SK-N-SH treated with all-trans-retinoic acid at 6 μM for 48 hours (cell line): ENCODE measurements around the gene DIP2A.

Experiments used
- ATAC-seq: fragments of 200-7000 bp; cut with Tn5 transposase; 3 replicates; pipeline ENCODE4 v1.9.1; 2020; ENCODE audit warnings: mild to moderate bottlenecking, moderate library complexity
- TCF4 ChIP-seq: fragments of 250-450 bp; sonication (Bioruptor Pico); IDR thresholded peaks from 2 replicates; pipeline ENCODE4 v1.8.0; 2021; ENCODE audit warnings: mild to moderate bottlenecking, moderate library complexity, borderline replicate concordance
- ZFP3 ChIP-seq: fragments of 250-450 bp; sonication (Bioruptor Pico); IDR thresholded peaks from 2 replicates; pipeline ENCODE4 v1.5.0; 2020; ENCODE audit warnings: mild to moderate bottlenecking, moderate library complexity
- ZNF565 ChIP-seq: fragments of 450-650 bp; formaldehyde crosslinking; conservative IDR thresholded peaks from 2 replicates; pipeline ENCODE4 v1.5.0; 2020; ENCODE audit warnings: low read depth, mild to moderate bottlenecking, moderate library complexity

Gene DIP2A

DNA sequence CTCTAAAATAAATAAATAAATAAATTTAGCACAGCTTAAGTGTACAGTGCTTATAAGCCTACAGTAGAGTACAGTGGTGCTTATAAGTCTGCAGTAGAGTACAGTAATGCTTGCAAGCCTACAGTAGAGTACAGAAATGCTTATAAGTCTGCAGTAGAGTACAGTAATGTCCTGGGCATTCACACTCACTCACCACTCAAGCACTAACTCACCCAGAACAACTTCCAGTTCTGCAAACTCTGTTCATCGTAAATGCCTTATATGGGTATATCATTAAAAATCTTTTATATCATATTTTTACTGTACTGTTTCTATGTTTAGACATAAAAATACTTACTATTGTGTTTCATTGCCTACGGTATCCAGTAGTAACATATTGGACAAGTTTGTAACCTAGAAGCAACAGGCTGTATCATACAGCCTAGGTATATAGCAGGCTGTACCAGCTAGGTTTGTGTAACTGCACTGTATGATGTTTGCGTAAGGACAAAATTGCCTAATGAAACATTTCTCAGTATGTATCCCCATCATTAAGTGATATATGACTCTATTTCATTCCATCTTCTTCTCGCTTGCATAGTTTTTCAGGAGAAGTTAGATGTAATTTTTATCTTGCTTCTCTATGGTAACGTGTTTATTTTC is 160.2 kb downstream of the DIP2A start:
- no peak for ATAC-seq
- no peak for TF ChIP-seq ZNF565 (CRISPR knock-in tag)
- no peak for TF ChIP-seq ZFP3 (CRISPR knock-in tag)
- no peak for TF ChIP-seq TCF4 (CRISPR knock-in tag)
- TF ChIP-seq, all 23 proteins: peak for 0
